Tongue (tissue), 2 donors: Measurements from ENCODE around the gene MGAT5. TPM values are rescaled to one million over a fixed set of nuclear protein-coding genes. Genes with fewer than 3 reads are reported as not detected.

Experiments
- DNase-seq: peaks from one replicate; pipeline ENCODE4 v3.0.0-alpha.2; 2015
- total RNA-seq: library from RNA; depleted of rRNA; stranded (reverse); fragments of >200 nt; gene quantifications from one replicate; pipeline ENCODE4 v1.2.3, GENCODE V29; 2014

MGAT5 gene
- total RNA-seq, 1 donor from 2014 or later = 48.1 TPM

DNA sequence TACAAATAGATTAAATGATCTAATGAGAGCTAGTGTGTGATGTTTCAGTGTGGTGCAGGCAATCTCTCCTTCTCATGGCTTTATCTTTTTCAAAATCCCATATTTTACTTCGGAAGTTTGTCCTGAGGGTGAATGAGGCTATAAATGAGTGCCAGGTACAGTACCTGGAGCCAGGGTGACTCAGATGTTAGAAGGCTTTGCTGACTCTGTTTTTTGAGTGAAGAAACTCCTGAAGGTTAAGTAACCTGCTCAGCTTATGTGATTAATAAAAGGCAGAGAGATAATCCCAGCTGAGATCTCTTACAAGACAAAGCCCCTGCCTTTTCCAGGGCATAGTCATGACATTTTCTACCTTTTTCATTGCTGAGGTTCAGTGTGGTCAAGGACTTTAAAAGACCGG is 52.6 kb downstream of the MGAT5 start:
- DNase-seq = no peak

- DNase-seq = no peak
Measured at GRCh38 chr2:134307334-134307733, 53.5 kb downstream of the MGAT5 start.

DNA sequence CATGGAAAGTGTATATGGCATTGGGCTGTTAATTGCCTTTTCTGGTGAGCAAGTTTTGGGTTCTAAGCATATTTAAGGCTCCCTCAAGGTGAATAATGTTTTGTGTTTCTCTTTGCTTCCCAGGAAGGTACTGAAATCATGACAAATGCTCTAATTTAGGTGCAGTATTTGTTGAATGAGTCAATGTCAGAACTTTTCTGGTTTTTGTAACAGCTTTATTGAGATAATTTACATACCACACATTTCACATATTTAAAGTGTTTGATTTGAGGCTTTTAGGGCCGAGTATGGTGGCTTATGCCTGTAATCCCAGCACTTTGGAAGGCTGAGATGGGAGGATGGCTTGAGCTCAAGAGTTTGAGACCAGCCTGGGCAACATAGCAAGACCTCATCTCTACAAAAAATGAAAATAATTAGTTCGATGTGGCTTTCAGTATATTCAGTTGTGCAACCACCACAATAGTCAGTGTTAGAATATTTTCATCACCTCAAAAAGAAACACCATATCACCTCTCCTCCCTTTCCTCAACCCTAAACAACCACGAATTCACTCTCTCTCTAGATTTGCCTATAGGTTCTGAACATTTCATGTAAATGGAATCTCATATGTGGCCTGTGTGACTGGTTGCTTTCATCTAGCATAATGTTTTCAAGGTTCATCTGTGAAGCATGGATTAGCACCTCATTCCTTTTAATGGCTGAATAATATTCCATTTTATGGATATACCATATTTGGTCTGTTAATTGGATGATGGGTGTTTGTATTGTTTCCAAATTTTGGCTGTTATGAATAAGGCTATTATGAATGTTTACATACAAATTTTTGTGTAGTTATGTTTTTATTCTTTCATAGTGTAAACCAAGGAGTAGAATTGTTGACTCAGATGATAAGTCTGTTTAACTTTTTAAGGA is 54.9 kb downstream of the MGAT5 start:
- no peak for DNase-seq

DNA sequence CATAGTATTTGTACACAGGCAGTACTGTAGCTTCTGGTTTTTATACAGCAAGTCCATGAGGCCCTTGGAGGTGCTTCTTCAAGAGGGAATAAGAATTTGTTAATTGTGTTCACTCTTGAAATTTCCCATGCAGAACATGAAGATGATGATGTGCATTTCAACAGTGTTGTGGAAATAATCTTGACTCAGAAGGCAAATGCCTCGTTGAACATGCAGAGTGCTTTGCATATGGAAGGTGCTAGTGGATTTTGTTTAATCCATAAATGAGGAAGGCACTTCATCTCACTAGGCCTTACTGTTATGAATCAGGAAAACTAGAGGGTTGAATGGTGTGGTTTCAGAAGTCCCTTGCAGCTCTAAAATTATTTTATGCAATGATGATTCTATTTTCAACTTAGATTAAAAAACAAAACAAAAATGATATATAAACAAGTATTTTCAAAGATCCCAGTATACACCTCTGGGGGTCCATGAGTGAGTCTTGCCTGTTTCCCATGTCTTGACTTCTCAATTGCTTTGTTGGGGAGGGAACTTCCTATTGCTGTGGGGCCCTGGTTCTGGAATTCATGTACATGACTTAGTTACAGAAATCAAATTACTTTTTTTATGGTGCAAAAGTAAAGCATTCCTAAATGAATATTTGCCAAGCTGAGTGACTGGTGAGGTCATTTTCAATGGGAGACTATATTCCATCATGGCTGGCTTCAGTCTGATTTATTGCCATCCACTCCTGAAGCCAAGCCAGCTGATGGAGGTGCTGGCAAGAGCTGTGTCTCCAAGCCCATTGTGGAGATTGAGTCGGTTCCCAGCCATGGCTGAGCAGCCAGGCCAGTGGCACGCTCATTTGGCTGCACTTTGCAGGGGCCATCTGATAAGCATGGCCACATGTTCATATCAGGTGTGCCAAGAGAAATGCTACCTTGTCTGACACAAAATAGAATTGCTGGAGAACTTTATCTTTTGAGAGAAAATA is 56.5 kb downstream of the MGAT5 start:
- DNase-seq = no peak

- DNase-seq = peak; percentile 26
Measured at GRCh38 chr2:134312482-134312881, 58.6 kb downstream of the MGAT5 start.

- no peak for DNase-seq
Measured at GRCh38 chr2:134314202-134314601, 60.3 kb downstream of the MGAT5 start.

DNA sequence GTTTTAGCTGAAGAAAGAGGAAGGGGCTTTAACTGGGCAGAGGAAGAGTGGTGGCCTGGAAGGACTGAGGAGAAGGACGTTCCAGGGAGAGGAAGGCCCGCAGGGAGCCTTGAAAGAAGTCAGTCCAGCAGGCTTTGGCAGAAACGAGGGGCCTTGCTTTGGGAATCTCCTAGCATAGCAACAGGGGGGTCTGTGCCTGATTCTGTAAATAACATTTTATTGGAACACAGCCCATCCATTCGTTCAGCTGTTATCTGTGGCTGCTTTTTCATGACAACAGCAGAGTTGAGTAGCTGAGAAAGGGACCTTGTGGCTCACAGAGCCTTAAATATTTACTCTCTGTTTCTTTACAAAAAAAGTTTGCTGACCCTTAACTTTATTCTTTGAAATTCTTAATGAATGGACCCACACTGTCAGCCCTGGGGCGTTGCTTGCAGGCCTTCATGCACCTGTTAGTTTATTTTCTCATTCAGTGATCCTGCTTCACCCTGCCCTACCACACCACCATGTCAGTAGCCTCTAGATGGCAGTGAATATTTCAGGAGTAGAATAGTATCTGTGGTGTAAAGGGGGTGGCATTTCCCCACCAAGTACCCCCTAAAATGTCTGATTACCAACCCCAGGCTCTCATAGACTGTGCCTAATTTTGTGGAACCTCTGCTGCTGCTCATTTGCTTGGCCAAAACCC is 61.0 kb downstream of the MGAT5 start:
- peak; percentile 88 for DNase-seq

DNA sequence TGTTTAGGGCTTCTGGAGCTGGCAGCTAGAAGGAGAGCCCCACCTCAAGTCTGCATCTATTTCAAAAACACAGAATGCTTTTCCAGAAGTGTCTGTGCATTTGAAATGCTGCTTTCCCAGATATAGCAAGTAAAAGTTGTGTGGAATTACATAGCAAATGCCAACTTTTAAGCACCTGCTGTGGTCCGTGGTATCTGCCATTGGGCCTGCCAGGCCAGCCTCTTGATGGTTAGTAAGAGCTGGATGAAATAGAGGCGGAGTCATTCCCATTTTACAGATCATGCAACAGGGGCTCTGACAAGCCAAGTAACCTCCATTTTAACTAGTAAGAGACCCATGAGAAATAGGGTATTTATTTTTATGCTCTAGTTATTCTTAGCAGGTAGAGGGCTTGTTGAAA is 61.6 kb downstream of the MGAT5 start:
- peak; percentile 37 for DNase-seq

DNA sequence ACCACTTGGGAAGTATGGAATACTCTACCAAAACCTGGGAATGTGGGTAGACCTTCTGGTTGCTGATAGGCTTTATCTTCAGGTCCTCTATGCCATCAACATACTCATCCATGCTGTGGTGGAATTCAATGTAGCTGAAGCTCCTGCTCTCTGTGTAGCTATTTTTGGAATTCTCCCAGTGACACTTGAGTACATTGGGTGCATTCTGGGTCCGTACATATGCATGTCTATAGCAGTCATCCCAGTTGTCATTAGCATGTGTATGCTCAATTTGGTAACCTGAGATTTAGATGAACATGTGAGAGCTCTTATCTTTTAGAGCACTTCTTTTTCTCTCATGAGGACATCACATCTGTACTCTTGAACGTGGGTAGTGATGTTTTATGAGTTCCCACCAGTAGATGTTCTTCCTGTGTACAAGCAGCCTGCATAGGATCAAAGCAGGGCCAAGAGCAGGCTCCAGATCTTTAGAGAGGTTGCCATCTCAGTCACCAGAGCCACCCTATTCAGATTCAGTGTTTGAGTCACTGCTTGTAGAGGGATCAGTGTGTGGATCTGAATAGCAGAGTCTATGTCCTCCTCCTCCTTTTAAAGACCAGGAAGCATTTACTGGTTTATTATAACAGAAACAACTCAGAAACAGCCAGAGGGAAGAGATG is 65.9 kb downstream of the MGAT5 start:
- DNase-seq = peak; percentile 61

DNA sequence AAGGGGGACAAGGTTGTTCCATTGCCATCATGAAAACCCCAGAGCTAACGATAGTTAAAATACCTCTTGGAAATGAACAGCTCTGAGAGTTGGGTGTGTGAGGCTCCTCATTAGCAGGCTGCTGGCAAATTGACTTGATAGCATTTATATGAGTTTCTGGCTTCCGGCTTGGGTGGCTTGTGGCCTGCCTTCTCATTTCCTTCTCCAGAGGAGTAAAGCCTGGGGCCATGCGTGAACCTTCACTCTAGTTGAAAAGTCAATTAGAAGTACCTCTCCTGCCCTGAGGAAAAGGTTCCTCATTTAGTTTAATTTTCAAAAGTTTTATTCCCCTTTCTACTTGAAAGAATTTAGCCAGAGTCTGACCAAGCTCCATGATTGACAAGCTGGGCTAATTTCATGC is 67.1 kb downstream of the MGAT5 start:
- no peak for DNase-seq

DNA sequence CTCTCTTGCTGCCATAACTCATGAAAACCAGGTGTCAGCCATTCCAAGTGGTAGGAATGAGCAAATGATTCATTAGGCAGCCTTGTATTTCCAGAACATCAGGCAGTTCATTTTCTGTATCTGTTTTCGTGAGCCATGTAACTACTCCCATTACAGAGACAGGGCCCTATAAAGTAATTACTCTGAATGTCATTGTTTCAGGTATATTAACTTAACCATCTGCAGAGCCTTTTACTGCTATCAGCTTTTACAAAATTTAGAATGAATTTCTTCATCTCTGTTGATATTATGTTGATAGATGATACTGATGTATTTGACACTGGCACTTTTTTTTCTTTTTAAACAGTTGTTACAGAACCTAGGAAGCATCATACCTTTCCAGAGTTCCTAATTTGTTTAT is 69.9 kb downstream of the MGAT5 start:
- no peak for DNase-seq

- no peak for DNase-seq
Measured at GRCh38 chr2:134324430-134324829, 70.6 kb downstream of the MGAT5 start.

DNA sequence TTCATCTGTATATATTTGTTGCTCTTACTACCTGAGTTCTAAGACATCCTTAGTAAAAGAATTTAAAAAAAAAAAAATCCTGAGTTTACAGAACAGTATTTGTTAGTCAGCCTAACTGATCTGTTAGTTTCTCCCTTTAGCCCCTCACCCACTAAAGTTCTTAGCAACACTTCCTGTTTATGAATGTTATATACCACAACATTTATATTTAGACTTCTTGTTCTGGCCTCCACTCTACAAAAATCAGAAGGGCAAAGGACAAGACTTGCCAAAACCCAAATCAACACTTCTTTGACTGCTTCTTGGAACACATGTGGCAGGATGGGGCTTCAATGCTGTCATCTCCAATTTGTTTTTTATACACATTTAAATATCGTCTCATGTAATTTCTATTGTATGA is 71.1 kb downstream of the MGAT5 start:
- peak; percentile 21 for DNase-seq

DNA sequence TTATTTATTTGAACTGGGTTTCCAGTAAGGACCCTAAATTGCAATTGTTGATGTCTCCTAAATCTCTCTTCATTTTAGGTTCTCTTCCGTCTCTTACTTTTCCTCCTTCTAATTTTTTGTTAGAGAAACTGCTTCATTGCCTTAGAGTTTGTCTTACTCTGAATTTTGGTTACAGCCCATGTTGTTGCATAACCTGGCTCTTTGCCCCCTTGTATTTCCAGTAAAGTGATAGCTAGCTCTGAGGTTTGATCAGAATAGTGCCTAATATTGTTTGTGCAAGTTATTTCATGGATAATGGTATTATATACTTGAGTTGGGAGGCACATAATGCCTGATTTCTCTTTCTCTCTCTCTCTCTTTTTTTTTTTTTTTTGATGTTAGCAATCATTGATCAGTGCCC is 71.8 kb downstream of the MGAT5 start:
- DNase-seq = no peak

- DNase-seq = no peak
Measured at GRCh38 chr2:134327367-134327766, 73.5 kb downstream of the MGAT5 start.

GRCh38 chr2:134331081-134331480 is 77.2 kb downstream of the MGAT5 start:
- no peak for DNase-seq

- peak; percentile 38 for DNase-seq
Measured at GRCh38 chr2:134333646-134334189, 79.8 kb downstream of the MGAT5 start.

- DNase-seq = no peak
Measured at GRCh38 chr2:134334542-134335353, 80.9 kb downstream of the MGAT5 start.

DNA sequence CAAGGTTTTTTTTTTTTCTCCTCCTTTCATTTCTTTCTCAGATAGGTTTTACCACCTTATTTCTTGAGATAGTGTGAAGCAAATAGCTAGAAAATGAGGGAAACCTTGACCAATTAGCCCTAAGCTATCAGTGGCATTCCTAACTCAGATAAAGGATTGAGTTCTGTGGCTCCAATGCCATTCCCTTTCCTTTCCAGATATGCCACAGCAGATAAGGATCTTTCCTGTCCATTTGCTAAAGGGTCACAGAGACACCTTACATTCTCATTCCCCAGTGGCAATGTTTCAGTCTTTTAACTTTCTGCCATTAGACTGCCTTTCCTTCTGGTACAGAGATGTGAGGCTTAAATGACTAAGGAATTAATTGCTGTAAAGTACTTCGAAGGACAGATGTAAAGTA is 81.7 kb downstream of the MGAT5 start:
- no peak for DNase-seq

- DNase-seq = no peak
Measured at GRCh38 chr2:134336352-134336751, 82.5 kb downstream of the MGAT5 start.

DNA sequence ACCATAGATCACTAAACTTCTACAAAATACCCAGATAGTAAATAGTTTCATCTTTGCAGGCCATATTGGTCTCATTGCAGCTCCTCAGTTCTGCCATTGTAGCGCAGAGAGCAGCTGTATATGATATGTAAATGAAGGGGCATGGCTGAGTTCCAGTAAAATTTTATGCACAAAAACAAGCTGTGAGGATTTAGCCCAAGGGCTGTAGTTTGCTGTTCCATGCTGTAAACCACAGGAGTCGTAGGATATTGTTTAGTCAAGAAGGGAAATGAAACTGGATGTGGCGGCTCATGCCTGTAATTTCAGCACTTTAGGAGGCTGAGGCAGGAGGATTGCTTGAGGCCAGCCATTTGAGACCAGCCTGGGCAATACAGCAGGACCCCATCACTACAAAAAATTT is 83.0 kb downstream of the MGAT5 start:
- no peak for DNase-seq
